HG03280 (cell line): ENCODE data around the gene CPNE6.
"Not testable (repeated sequence)": the region's sequence is repeated elsewhere in the genome, so short reads cannot be mapped to it uniquely, and the experiment has no call there.

Experiments used
- ATAC-seq: cut with Tn5 transposase; IDR thresholded peaks from one replicate; pipeline ENCODE4 v1.9.1; 2021; ENCODE audit warnings: mild to moderate bottlenecking, moderate library complexity; ENCODE audit not compliant: unreplicated experiment

CPNE6 gene

GRCh38 chr14:24102357-24103048 lies 31.1 kb downstream of the CPNE6 start:
- no peak for ATAC-seq

- no peak for ATAC-seq
Observed at GRCh38 chr14:24103451-24103850, 32.1 kb downstream of the CPNE6 start.

- ATAC-seq = not testable (repeated sequence)
Observed at GRCh38 chr14:24105609-24106239, 34.4 kb downstream of the CPNE6 start.

GRCh38 chr14:24106672-24107271 lies 35.4 kb downstream of the CPNE6 start:
- ATAC-seq = no peak

- no peak for ATAC-seq
Observed at GRCh38 chr14:24108336-24108874, 37.0 kb downstream of the CPNE6 start.

GRCh38 chr14:24110060-24110459 lies 38.7 kb downstream of the CPNE6 start:
- no peak for ATAC-seq

GRCh38 chr14:24110523-24110922 lies 39.2 kb downstream of the CPNE6 start:
- ATAC-seq = no peak

GRCh38 chr14:24113379-24113800 lies 42.0 kb downstream of the CPNE6 start:
- ATAC-seq = no peak

- ATAC-seq = peak; percentile 29
Observed at GRCh38 chr14:24113801-24114531, 42.6 kb downstream of the CPNE6 start.

- peak; percentile 85 for ATAC-seq
Observed at GRCh38 chr14:24114532-24115421, 43.4 kb downstream of the CPNE6 start, which contains the start of the genes DCAF11 and NRL. TSS of gene DCAF11 (plus strand) at chr14:24114777. CDS start at chr14:24115595, 818 bp downstream. TSS of gene NRL (minus strand) at chr14:24114949. CDS start at chr14:24082848, 32,101 bp downstream.

GRCh38 chr14:24115422-24116127 lies 44.2 kb downstream of the CPNE6 start:
- no peak for ATAC-seq

GRCh38 chr14:24116128-24116814 lies 44.9 kb downstream of the CPNE6 start:
- no peak for ATAC-seq

- no peak for ATAC-seq
Observed at GRCh38 chr14:24117179-24117578, 45.8 kb downstream of the CPNE6 start.

GRCh38 chr14:24119691-24120090 lies 48.3 kb downstream of the CPNE6 start:
- no peak for ATAC-seq

GRCh38 chr14:24121210-24121609 lies 49.8 kb downstream of the CPNE6 start:
- ATAC-seq = no peak

- no peak for ATAC-seq
Observed at GRCh38 chr14:24122416-24122815, 51.1 kb downstream of the CPNE6 start.

GRCh38 chr14:24122898-24123297 lies 51.5 kb downstream of the CPNE6 start:
- no peak for ATAC-seq
